HG03378 (cell line): Measurements from ENCODE around the gene ABCA2.
"Not testable (repeated sequence)": the region's sequence is repeated elsewhere in the genome, so short reads cannot be mapped to it uniquely, and the experiment has no call there.

Experiments used
- ATAC-seq: cut with Tn5 transposase; IDR thresholded peaks from one replicate; pipeline ENCODE4 v1.9.1; 2021; ENCODE audit warnings: mild to moderate bottlenecking, moderate library complexity; ENCODE audit not compliant: unreplicated experiment

Gene ABCA2

GRCh38 chr9:137064027-137064879 is 36.2 kb upstream of the ABCA2 start:
- ATAC-seq, result no peak

GRCh38 chr9:137063311-137064026 is 35.4 kb upstream of the ABCA2 start:
- ATAC-seq, result no peak

- ATAC-seq, result not testable (repeated sequence)
These were observed 34.8 kb upstream of the ABCA2 start for GRCh38 chr9:137062798-137063197.

DNA sequence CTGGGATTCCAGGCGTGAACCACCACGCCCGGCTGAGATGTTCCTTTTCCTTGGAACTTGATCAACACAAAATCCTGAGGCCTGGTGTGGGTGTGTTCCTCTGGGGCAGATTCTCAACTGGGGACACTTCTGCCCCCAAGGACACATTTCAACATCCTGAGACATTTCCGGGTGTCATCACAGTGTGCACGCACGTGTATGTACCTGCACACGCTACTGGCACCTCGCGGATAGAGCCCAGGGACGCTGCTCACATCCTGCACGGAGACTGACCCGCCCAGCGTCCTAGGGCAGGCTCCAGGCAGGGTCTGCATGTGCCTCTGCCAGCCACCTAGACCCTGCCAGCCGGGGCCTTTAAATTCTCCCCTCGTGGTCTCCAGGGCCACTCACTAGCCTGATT is 34.3 kb upstream of the ABCA2 start:
- no peak for ATAC-seq

DNA sequence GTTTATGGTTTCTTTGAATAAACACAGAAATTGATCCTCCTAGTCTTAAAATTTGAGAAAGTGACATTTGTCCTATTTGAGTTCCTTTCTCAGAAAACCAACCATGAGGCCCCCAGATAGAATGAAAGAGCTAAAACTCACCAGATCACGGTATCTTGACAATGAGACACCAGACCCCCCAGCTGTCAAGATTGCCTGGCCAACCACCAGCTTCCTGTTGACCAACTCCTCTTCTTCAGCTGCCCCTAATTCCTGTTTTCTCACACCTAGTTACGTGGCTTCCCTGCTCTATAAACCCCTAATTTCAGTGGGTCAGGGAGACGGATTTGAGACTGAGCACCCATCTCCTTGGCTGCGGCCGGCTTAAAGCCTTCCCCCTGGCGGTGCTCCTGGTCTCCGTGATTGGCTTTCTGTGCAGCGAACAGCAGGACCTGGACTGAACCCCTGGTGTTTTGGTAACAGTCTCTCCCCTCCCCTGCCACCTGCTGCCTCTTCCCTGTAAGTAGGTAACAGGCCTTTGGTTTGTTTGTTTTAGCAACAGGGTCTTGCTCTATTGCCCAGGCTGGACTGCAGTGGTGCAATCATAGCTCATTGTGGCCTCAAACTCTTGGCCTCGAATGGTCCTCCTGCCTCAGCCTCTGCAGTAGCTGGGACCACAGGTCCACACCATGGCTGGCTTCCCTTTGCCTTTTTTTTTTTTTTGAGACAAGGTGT is 30.6 kb upstream of the ABCA2 start:
- no peak for ATAC-seq

DNA sequence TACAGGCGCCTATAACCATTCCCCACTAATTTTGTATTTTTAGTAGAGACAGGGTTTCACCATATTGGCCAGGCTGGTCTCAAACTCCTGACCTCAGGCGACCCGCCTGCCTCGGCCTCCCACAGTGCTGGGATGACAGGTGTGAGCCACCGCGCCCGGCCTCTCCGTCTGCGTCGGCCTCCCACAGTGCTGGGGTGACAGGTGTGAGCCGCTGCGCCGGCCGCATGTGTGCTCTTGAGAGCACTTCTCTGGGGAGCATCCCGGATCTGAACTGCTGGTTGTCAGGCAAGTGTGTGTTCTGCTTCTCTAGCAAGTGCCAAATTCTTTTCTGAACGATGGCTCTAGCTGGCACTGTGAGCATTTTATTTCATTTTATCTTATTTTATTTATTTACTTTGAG is 29.5 kb upstream of the ABCA2 start:
- ATAC-seq, result no peak

DNA sequence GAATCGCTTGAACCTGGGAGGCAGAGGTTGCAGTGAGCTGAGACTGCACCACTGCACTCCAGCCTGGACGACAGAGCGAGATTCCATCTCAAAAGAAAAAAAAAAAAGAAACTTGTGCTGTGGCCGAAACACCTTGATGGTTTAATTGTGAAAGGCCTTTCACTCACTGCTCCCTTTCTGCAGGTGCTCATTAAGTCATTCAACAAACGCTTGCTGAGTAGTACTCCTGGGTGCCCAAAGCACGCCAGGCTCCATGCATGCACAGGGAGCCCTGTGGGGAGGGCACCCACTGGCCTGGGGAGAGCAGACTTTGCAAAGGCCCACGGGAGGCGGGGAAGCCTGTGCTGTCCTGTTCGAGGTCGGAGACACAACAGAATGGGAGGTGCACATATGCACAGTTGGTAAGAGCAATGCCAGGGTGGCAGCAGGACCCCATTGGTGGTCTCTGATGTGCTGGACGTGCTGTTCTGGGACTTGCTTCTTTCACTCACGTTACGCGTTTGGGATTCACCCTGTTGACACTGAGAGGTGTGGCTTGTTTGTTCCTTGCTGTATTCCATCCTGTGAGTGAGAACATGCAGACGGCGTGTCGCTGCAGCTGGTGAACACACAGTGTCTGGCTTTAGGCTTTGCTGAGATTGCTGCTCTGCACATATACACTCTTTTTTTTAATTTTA is 28.8 kb upstream of the ABCA2 start:
- no peak for ATAC-seq

DNA sequence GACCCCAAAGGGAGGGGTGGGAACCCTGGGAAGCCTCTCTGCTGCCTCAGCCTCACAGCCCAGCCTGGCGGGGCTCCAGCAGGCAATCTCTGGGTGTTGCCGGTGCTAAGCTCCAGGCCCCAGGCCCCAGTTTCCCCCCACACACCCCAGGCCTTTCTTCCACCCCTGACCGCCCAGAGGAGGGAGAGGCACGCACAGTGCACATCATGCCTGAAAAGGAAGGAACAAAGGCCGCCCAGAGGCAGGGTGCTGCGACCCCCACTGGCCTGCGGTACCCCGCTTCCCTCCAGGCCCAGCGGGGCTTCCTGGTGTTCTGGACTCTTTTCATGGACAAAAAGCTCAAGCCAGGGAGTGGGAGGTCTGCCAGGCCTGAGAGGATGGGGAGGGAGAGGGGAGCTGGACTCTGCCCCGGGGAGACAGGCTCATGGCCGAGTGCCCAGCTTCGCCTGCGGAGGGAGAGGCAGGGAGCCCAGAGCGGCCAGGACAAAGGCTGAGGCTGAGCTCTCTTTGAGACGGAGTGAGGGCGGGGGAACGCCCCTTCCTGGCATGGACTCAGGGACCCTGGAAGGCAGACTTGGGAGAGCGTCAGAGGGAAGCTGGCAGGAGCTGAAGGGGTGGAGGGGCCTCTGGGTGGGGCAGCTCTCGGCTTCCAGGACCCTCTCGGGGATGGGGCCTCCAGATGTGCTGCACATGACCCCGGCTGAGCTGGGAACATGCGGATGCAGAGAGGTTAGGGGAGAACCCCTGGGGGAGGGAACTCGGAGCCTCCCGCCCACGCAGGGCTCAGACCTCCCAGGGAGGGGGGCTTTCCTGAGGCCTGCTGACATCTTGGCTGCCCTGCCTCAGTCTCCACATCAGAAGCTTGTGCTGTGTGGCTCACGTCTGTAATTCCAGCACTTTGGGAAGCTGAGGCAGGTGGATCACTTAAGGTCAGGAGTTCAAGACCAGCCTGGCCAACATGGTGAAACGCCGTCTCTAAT is 27.6 kb upstream of the ABCA2 start:
- ATAC-seq, result no peak

GRCh38 chr9:137054932-137055384 is 26.9 kb upstream of the ABCA2 start:
- no peak for ATAC-seq

GRCh38 chr9:137053944-137054931 is 26.2 kb upstream of the ABCA2 start, which contains the start of gene ENTPD2:
ENTPD2 (minus strand) TSS chr9:137054061; CDS start chr9:137053997, 64 bp downstream.
- no peak for ATAC-seq

DNA sequence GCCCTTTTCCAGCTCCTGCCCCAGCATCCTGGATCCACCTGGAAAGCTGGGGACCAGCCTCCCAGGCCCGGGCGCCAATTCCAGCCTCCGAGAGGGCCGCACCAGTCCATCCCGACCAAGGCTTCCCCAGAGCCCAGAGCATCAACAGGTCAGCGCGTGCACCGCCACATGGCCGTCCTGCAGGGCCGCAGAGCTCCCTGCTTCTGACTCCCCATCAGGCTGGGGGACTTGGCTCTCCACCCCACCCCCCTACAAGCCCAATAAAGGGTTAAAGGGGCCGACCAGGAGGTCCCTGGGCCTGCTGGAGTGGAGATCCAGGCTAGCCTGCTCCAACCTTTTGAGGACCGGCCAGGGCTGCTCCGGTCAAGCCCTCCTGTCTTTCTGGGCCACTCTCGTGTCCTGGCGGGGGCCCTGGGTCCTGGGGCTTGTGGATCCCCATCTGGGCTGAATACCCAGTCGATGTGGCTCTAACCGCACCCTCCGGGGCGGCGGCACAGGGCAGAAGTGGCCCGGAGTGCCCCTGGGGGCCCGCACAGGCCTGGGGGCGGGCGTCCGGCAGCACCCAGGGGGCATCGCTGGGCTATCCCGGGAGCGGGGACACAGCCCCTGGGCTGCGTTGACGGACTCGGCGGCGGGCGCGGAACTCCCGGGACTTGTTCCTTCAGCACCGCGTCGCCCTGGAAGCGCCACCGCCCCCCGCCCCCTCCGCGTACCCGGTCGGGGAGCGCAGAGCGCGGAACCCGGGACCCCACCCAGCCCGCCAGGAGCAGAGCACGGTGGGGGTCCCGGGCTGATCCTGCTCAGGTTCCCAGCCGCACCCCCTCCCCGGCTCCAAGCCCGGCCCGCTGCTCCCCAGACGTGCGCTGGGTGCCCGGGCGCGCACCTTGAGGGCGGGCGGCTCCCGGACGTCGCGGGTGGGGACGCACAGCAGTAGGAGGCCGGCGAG is 25.2 kb upstream of the ABCA2 start:
- ATAC-seq, result no peak

DNA sequence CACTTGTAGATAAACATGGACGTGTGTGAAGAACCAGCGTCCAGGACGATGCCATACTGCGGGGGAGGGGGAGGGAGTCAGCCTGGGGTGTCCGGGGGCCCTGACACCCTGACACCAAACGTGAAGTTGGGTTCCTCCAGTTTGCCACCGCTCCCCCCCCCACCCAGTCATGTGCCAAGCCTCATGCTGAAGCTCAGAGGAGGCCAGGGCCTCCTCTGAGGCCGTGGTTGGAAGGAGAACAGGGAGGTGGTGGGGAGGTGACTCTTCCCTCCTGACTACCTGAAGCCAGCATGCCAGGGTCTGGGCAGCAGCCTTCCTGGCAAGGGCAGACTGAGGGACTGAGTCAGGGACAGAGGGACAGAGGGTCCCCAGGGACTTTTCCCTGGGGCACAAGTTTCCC is 24.3 kb upstream of the ABCA2 start:
- no peak for ATAC-seq

DNA sequence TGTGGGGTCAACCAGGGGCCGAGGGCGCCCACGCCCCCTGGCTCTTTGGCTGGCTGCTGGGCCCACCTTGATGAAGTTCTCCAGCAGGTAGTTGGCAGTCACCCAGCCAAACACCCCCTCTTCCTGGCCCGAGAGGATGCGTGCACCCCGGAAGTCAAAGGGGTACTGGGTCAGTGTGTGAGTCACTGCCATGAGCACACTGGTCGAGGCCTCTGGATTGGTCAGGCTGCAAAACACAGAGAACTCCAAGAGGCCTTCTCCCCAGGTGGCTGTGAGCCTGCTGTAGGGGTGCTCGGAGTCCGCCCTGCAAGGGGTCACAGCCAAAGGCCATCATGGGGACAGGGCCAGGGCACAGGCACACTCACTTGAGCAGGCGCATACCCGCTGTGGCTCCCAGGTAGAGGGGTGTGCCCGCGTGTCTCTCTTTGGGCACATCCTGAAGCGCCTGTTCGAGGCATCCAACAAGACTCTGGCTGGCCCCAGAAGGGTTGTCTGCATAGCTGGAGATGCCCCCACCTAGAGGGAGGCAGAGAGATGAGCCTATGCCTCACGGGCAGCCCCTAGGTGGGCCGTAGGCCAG is 23.2 kb upstream of the ABCA2 start:
- no peak for ATAC-seq

- no peak for ATAC-seq
These were observed 22.5 kb upstream of the ABCA2 start for GRCh38 chr9:137050570-137050969.

- ATAC-seq, result no peak
These were observed 21.8 kb upstream of the ABCA2 start for GRCh38 chr9:137049544-137050449.
